ENCODE measurements around the gene CHST15. TPM values are rescaled to one million over a fixed set of nuclear protein-coding genes. Genes with fewer than 3 reads are reported as not detected.

The CHST15 gene
- total RNA-seq, 1 experiment from 2014 or later = 17.1 TPM

DNA sequence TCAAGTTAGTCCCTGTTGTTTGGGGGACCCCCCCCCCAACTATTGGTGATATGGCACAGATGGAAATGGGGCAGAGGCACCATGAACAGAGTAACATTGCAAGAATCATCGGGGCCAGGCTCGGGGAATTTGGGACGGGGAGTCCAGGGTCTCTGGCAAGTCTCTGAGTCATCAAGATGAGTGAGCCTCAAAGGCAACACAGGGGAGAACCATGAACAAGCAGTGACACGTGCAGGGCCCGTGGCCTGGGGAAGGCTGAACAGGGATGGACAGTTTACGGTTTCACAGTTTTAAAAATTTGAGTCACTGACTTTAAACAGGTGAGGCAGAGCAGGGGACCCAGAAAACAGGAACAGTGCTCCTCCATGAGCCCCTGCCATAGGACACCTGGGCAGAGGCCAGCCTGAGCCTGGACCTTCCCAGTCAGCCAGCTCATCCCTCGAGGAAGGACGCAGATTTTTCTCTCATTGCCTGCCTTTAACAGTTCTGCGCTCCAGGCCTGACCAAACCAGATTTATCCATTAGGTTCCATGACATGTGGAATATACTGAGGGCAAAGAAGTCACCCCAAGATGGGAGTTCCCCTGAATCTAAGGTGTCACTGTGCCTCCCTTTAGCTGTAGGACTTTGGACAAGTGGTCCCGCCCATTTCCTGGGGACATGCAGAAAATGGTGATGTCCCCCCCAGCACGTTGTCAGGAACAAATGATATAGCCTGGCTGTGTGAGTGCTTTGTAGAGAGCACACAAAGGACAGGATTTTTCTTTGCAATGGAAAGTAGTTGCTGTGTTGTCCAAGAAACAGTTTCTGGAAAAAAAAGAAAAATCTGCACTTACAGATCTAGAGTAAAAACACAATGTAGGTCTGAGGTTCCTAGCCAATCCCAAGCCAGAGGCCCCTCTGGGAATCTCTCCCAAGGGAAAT is 23.8 kb downstream of the CHST15 start:
- H3K9me2 ChIP-seq (replicated peaks; ENCODE audit: low read length) = no peaks in the 10 kb centered on the region
- no peaks in the 10 kb centered on the region for H4K20me1 ChIP-seq (ENCODE audit: low read length)
- H3K4me1 ChIP-seq (ENCODE audit: insufficient read depth, low read length) = peaks cover 16% of the 10 kb centered on the region
- DNase-seq (no peak), ATAC-seq (no peak; the same call in 1 of the 2 replicates)
- no peak overlapping the region for H3K4me2 ChIP-seq (ENCODE audit: low read length)
- H3K27me3 ChIP-seq (ENCODE audit: low read length) = no peaks in the 10 kb centered on the region
- intact Hi-C loops (cut with micrococcal nuclease) = no loop called here
- H3K79me2 ChIP-seq (ENCODE audit: low read length) = peaks cover 21% of the 10 kb centered on the region; the same call in 1 of the 2 replicates
- no peak overlapping the region for H2AFZ ChIP-seq (ENCODE audit: low read length)
- POLR2A ChIA-PET (ENCODE audit: unreplicated experiment) = no interaction called here
- H3K4me3 ChIP-seq (ENCODE audit: low read length) = no peak overlapping the region
- no peaks in the 10 kb centered on the region for H3K9me3 ChIP-seq (ENCODE audit: low read length)
- no TSS peak for BruUV-seq (replicated peaks)
- H3F3A ChIP-seq (ENCODE audit: low read length, unreplicated experiment) = no peaks in the 10 kb centered on the region
- no peak overlapping the region for H3K9ac ChIP-seq (ENCODE audit: low read length)
- H3K36me3 ChIP-seq (ENCODE audit: low read depth, low read length) = no peaks in the 10 kb centered on the region
- TF ChIP-seq EZH2 (IDR thresholded peaks at IDR 0.05; ENCODE audit: low read length, unreplicated experiment) (no peak), EZH2phosphoT487 (IDR thresholded peaks at IDR 0.05; ENCODE audit: borderline replicate concordance, low read length) (no peak)
- TF ChIP-seq, protein P1, sequence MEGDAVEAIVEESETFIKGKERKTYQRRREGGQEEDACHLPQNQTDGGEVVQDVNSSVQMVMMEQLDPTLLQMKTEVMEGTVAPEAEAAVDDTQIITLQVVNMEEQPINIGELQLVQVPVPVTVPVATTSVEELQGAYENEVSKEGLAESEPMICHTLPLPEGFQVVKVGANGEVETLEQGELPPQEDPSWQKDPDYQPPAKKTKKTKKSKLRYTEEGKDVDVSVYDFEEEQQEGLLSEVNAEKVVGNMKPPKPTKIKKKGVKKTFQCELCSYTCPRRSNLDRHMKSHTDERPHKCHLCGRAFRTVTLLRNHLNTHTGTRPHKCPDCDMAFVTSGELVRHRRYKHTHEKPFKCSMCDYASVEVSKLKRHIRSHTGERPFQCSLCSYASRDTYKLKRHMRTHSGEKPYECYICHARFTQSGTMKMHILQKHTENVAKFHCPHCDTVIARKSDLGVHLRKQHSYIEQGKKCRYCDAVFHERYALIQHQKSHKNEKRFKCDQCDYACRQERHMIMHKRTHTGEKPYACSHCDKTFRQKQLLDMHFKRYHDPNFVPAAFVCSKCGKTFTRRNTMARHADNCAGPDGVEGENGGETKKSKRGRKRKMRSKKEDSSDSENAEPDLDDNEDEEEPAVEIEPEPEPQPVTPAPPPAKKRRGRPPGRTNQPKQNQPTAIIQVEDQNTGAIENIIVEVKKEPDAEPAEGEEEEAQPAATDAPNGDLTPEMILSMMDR (conservative IDR thresholded peaks at IDR 0.05; ENCODE audit: low read depth, low read length) = no peak
- no peak overlapping the region for H3K27ac ChIP-seq (ENCODE audit: low read length)
- CTCF ChIA-PET = no interaction called here

GRCh38 chr10:124068929-124069328 is 24.5 kb downstream of the CHST15 start:
- DNase-seq = no peak

More at GRCh38 chr10:124068929-124069328, 24.5 kb downstream of the CHST15 start:
- intact Hi-C loops (cut with micrococcal nuclease) = no loop called here
- ChIA-PET CTCF (no interaction called here), POLR2A (ENCODE audit: unreplicated experiment) (no interaction called here)
- BruUV-seq (replicated peaks) = no TSS peak
- no peaks in the 10 kb centered on the region for H3K27me3 ChIP-seq (ENCODE audit: low read length)
- H3K4me3 ChIP-seq (ENCODE audit: low read length) = no peak overlapping the region
- H3K9me2 ChIP-seq (replicated peaks; ENCODE audit: low read length) = no peaks in the 10 kb centered on the region
- H4K20me1 ChIP-seq (ENCODE audit: low read length) = no peaks in the 10 kb centered on the region
- H3K27ac ChIP-seq (ENCODE audit: low read length) = no peak overlapping the region
- no peaks in the 10 kb centered on the region for H3K36me3 ChIP-seq (ENCODE audit: low read depth, low read length)
- H3F3A ChIP-seq (ENCODE audit: low read length, unreplicated experiment) = no peaks in the 10 kb centered on the region
- no peak overlapping the region for H3K4me2 ChIP-seq (ENCODE audit: low read length)
- H3K4me1 ChIP-seq (ENCODE audit: insufficient read depth, low read length) = peaks cover 23% of the 10 kb centered on the region
- ATAC-seq = no peak
- no peaks in the 10 kb centered on the region for H3K9me3 ChIP-seq (ENCODE audit: low read length)
- H3K79me2 ChIP-seq (ENCODE audit: low read length) = peaks cover 21% of the 10 kb centered on the region; the same call in 1 of the 2 replicates
- TF ChIP-seq EZH2phosphoT487 (IDR thresholded peaks at IDR 0.05; ENCODE audit: borderline replicate concordance, low read length) = no peak
- TF ChIP-seq, protein P1 (conservative IDR thresholded peaks at IDR 0.05; ENCODE audit: low read depth, low read length) = no peak
- TF ChIP-seq EZH2 (IDR thresholded peaks at IDR 0.05; ENCODE audit: low read length, unreplicated experiment) = no peak
- H2AFZ ChIP-seq (ENCODE audit: low read length) = no peak overlapping the region
- no peak overlapping the region for H3K9ac ChIP-seq (ENCODE audit: low read length)

Measured in PC-3 (cell line).